ENCODE data around the gene SMC1B.
"Not testable (repeated sequence)": the region's sequence is repeated elsewhere in the genome, so short reads cannot be mapped to it uniquely, and the experiment has no call there.

DNA sequence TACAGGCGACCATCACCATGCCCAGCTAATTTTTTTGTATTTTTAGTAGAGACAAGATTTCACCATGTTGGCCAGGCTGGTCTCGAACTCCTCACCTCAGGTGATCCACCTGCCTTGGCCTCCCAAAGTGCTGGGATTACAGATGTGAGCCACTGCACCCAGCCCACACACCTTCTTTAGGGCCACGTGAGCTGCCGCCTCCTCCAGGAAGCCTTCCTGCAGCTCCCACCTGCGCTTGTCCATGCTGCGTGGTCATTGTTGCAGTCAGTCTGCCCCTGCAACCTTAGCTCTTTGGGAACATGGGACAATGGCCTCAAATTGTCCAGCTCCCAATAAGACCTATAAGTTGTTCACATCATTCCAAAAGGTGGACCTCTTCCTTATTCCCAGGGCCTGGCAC is 118.4 kb downstream of the SMC1B start:
- TF ChIP-seq, protein P1, sequence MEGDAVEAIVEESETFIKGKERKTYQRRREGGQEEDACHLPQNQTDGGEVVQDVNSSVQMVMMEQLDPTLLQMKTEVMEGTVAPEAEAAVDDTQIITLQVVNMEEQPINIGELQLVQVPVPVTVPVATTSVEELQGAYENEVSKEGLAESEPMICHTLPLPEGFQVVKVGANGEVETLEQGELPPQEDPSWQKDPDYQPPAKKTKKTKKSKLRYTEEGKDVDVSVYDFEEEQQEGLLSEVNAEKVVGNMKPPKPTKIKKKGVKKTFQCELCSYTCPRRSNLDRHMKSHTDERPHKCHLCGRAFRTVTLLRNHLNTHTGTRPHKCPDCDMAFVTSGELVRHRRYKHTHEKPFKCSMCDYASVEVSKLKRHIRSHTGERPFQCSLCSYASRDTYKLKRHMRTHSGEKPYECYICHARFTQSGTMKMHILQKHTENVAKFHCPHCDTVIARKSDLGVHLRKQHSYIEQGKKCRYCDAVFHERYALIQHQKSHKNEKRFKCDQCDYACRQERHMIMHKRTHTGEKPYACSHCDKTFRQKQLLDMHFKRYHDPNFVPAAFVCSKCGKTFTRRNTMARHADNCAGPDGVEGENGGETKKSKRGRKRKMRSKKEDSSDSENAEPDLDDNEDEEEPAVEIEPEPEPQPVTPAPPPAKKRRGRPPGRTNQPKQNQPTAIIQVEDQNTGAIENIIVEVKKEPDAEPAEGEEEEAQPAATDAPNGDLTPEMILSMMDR (IDR thresholded peaks at IDR 0.05; ENCODE audit: low read length): not testable (repeated sequence)
- not testable (repeated sequence) for TF ChIP-seq EZH2 (IDR thresholded peaks at IDR 0.05; ENCODE audit: borderline replicate concordance, low read length)
